Epidermal melanocyte (primary cell): ENCODE measurements around the gene PBX4.

ENCODE experiments used
- DNase-seq: peaks from one replicate; pipeline ENCODE4 v3.0.0; 2011; ENCODE audit warnings: low spot score; ENCODE audit not compliant: insufficient read length

Gene PBX4

DNA sequence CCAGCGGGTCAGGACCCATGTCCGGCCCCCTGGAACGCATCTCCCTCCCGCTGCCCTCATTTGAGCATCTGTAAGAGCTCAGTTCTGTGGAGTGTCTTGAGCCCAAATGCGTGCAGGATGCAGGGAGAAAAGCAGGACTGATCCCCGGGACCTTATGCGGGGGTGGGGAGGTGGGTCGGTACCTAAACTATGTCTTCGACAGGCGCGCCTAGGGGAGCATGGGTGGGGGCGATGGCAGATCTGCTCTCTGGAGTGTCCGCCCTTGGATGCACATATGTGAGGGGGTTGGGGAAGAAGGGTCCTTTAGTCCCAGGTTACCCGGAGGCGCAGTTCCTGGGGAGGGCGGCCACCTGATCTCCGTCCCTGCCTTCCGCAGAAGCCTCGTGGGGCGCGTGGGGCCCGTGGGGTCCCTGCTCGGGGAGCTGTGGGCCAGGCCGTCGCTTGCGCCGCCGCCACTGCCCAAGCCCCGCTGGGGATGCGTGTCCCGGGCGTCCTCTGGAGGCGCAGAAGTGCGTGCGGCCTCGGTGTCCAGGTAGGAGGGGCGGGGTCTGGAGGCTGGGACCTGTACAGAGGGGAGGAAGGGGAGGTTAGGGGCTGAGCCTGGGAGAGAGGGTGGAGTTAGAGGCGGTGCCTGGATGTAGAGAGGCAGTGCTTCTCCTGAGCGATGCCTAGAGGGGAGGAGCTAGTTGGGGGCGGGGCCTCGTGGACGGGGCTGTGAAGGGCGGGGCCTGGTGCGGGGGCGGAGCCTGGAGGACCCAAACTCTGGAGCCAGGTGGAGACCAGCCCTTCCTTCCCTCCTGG is 77.6 kb downstream of the PBX4 start:
- no peak for DNase-seq

DNA sequence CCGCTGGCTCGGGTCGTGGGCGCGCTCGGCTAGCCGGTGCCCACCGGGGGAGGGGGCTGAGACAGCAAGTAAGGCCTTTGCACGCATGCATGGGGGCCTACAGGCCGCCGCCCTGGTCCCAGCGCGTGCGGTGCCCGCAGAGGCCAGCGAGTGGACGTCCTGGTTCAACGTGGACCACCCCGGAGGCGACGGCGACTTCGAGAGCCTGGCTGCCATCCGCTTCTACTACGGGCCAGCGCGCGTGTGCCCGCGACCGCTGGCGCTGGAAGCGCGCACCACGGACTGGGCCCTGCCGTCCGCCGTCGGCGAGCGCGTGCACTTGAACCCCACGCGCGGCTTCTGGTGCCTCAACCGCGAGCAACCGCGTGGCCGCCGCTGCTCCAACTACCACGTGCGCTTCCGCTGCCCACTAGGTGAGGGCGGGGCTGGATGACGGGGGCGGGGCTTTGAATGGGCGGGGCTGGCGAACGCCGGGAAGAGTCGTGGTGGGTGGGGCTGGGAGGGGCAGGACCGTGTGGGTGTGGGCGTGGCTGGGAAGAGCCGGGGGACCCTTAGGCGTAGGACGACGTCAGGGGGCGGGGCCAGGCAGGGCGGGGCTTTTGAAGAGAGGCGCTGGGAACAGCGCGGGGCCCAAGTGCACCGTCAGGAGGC is 78.3 kb downstream of the PBX4 start:
- no peak for DNase-seq

DNA sequence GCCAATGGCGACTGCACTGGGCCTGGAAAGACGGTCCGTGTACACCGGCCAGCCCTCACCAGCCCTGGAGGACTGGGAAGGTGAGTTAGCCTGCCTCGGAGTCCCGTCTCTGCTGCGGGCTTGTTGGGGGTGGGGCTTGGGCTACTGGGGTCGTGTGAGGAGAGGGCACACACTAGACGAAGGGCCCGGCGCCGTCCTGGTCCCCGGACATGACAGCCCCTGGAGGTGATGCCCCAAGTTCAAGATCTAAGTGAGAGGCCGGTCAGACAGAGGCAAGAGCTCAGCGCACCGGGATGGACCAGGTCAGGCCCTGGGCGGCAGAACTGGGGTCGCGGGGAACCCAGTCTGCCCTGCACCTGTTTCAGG is 78.8 kb downstream of the PBX4 start:
- no peak for DNase-seq

DNA sequence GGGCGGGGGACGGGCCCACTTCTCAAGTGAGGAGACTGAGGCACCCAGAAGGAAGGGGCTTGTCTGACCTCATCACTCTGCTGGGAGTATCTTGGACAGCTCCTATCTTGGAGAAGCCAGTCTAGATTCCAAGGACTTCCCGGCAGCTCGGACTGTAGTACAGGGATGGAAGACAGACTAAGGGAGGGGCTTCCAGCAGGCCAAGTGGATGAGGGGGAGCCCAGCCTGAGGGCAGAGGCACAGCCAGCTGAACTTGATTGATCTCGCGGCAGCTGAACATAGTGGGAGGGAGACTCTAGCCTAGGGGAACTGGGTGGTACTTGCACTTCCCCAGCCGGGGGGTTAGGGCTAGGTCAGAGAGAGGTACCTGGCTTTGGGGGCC is 79.7 kb downstream of the PBX4 start:
- DNase-seq = no peak

DNA sequence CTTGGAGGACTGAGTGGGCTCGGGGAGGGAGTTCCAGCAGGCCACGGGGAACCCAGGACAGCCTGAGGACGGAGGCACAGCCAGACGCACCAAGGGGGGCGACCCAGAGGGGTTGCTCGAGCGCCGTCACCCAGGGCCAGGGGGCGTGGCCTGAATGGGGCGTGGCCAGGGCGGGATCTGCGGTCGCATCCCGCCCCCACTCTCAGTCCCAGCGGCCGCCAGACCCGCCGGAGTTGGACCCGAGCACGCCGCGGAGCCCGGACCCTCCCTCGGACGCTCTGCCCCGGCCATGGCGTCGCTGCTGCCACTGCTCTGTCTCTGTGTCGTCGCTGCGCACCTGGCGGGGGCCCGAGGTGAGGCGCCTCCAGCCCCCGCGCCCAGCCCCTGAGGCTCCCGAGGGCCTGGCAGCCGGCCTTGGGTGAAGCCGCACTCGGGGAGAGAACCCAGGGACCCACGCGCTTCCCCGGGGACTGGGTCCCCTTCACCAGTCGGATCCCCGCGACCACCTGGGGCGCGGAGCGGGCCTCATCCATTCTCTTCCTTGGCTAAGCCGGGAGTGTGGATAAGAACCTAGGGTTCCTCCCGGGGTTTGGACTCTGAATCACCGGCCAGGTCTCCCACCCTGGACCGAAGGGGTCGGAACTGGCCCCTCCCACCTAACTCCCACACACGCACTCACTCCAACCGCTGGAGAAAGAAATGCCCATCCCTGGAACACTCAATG is 80.3 kb downstream of the PBX4 start, which contains the start of gene CILP2:
Gene CILP2 (plus strand): TSS at position 205 of the 724 bp plus-strand sequence. CDS start 85 bp downstream, at position 290.
- DNase-seq = no peak

DNA sequence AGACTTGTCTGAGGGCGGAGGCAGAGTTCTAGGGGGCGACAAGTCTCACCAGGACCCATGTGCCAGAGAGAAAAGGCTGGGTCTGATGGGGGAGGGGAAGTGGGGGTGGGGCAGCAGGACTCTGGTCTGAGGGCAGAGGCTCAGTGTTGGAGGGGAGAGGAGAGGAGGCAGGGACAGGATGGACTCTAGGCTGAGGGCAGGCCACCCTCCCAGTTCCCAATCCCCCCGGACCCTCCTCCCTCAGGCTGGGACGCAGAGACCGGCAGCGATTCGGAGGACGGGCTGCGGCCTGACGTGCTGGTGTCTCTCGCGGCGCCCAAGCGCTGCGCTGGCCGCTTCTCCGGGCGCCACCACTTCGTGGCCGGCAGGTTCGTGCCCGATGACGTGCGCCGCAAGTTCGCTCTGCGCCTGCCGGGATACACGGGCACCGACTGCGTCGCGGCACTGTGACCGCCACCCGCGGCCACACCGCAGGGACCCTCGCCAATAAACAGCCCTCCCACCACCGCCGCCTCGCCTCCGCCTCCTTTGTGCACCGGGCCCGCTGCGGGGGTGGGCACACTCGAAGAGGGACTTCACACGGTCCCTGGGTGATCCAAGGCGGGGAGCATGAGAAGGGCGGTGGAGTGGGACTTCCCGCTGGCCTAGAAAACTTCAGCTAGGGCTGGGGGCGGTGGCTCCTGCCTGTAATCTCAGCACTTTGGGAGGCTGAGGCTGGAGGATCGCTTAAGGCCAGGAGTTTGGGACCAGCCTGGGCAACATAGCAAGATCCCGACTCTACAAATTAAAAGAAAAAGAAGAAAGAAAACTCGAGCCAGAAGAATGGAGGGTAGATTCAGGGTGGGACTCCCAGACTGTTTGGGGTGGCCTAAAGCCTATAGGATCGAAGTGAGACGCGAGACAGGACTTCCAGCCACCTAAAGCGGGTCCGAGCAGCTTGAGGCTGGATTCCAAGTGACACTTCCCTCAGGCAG is 81.1 kb downstream of the PBX4 start:
- no peak for DNase-seq

DNA sequence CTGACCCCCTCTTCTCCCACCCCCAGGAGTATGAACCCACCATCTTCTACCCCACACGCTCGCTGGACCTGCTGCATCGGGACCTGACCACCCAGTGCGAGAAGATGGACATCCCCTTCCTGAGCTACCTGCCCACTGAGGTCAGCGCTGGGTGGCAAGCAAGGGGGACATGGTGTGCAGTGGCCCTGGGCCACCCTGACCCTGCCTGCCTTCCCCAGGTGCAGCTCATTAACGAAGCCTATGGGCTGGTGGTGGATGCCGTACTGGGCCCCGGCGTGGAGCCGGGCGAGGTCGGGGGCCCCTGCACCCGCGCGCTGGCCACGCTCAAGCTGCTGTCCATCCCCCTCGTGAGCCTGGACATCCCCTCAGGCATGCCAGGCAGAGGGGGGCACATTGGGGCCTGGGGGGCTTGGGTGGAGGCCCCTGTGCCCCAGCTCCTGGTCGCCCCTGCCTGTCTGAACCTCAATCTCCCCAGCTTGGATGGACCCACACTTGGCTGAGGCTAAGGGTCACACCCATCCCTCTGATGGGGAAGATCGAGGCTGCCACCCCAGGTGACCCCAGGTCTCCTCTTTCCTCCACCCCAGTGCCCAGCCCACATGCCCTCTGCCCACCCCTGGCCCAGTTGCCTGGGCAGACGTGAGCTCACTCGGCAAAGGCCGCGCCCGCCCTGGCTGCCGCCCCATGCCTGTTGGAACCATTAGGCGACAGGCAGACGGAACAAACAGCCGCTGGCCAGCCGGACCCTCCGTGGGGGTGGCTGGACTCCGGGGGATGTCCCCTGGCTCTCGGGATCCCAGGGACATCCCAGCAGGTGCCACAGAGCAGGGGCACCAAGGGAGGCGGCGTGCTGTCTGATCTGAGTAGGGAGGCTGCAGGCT is 82.9 kb downstream of the PBX4 start:
- DNase-seq = no peak

DNA sequence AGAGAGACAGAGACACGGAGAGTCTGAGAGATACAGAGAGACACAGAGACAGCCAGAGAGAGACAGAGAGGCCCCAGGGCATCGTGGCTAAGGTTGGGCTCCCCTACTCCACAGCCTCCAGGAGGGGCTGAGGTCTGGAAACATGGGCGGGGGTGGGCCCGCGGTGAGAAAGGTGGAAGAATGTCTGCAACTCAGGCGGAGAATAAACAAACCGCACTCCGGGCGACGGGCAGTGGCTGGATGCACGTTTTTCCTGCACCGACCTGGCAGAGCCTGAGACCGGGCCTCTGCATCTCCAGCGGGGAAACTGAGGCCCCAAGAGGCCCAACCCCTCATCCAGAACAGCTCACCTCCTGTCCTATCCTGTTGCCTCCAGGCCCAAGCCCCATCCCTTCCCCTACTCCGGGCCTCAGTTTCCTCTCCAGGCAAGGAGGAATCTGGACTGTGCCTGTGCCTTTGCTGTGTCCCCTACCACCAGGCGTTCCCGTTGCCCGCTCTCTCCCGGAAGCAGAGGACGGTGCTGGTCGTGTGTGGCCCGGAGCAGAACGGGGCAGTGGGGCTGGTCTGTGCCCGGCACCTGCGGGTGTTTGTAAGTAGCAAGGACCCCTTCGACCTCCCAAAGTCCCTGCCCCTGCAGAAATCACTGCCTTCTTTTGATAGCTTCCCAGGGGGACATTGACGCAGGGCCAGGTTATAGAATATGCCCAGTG is 83.8 kb downstream of the PBX4 start:
- DNase-seq = no peak

DNA sequence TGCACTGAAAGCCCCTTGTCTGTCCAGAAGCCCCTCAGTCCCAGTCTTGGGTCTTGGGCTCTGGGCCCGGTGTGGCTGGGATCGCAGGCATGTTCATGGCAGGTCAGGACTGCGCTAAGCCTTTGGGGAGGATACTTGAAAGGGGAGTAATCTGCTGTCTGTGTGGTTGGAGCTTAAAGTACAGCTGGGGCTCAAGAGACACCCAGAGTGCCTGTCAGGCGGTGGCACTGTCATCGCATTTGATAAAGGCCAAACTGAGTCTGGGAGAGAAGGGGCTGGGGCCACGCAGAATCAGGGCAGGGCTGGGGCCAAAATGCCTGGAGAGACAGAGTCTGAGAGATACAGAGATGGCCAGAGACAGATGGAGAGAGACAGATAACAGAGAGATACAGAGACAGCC is 84.6 kb downstream of the PBX4 start:
- DNase-seq = no peak

DNA sequence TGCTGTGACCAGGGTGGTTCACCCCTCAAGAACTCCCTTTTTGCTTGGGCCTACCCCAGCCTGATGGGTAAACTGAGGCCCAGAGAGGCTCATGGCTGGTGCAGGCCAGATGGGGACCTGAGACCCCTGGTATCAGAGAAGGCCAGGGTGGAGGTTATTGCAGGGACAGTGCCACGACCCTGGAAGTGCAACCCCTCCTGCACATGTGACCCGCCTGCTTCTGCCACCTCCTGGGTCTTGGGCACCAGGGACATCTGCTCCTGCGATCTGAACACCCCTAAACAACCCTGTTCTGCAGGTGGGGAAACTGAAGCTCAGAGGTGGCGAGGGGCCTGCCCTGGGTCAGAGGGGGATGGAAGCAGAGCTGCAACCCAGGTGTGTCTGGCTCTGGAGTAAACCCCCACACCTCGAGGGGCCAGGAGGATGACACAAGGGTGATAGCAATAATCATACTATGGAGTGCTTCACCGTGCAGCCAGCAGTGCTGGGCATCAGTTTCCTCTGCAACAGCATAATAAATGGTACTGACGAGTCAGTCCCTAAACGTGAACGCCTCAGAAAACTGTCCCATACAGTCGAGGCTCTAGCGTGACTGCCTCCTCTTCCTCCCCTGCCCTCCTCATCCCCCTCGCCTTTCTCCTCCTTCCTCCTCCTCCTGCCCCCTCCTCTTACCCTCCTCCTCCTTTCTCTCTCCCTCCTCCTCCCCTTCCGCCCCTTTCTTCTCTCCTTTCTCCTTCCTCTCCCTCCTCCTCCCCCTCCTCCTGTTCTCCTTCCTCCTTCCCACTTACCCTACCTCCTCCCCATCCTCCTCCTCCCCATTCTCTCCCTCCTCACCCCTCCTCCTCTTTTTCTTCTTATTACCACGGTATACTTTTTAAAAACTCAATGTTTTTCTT is 85.4 kb downstream of the PBX4 start:
- no peak for DNase-seq

DNA sequence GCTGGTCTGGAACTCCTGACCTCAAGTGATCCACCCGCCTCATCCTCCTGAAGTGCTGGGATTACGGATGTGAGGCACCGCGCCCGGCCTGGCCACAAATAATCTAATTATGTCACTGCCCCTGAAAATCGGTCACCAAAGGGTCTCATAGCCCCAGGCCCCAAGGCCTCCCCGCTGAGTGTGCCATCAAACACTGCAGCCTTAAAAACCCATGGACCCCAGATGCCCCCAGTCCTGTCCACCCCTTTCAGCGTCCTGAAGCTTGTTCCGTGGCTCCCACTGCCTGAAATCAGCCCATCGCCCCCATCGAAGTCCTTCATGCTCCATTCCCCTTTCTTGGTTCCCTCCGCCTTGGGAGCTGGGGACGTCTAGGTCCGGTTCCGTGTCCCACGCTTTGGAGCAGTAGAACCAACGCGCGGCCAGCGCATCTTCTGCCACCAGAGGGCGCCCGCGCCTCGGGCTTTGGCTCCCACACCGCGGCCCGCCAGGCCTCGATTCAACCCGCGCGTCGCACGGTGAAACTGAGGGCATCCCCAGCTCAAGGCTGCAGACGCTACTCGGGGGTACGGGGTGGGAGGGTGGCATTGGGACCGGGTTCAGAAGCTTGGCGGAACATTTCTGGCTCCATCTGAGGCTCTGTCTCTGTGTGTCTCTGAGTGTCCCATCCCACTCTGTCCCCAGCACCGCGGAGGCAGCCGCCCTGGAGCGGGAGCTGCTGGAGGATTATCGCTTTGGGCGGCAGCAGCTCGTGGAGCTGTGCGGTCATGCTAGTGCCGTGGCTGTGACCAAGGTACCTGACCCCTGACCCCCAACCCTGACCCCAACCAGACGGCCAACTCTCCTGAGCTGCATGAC is 86.3 kb downstream of the PBX4 start:
- peak; percentile 90 for DNase-seq

DNA sequence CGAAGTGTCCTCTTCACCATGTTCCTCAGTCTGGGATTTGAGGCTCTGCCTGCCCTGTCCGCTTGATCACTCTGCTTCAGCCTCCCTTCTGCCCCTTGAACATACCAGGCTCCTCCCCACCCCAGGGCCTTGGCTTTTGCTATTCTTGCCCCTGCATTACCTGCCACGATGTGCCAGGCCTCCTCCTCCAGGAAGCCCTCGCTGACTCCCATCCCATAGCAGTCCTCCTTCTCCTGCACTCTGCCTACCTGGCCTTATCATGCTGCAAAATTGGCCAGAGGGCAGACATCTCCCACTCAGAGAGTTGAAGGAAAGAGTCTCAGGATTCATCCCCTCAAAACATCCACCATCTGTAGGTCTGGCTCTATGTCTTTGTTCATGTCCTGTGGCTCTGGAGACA is 87.6 kb downstream of the PBX4 start:
- no peak for DNase-seq

DNA sequence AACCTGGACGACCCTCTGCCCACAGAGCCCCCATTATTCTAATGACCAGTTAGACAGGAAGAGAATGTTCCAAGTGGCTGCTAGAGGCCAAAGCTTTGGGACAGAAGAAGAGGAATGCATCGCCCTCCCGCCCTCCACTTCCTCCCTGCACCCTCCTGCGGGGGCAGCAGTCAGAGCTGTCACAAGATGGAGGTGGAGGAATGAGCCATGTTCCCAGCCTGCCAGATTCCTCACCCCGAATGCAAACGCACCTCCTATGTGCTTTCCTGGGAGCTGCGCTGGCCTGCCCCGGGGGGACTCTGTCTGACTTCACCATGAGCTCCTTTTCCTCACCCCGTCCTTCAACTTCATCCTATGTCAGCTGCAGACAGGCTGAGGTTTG is 88.1 kb downstream of the PBX4 start:
- no peak for DNase-seq

DNA sequence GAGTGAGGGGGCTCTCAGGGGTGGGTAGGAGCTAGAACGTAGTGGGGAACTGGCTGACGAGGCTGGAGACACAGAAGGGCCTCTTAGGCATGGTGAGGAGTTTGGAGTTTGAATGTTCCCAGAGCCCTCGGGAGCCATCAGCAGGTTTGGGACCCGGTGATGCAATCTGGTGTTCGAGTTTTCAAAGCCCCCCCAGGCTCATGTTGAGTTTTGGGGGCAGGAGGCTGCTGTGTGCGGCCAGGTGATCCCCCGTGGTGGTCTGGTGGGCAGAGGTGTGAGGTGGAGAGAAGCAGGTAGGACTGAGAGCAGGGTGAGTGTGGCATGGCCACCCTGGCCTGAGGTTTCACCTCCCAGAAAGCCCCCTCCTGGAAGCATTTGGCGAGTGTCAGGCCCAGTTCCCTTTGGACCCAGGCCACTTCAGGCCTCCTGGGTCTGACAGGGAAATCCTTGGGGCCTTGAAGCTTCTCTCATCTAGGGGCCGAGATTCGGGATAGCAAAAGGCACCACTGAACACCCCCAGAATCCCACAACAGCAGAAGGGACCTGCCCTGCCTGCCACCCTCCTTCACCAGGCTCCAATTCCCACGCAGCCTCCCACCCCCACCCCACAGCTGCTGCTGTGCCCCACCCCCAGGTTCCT is 88.6 kb downstream of the PBX4 start:
- no peak for DNase-seq

DNA sequence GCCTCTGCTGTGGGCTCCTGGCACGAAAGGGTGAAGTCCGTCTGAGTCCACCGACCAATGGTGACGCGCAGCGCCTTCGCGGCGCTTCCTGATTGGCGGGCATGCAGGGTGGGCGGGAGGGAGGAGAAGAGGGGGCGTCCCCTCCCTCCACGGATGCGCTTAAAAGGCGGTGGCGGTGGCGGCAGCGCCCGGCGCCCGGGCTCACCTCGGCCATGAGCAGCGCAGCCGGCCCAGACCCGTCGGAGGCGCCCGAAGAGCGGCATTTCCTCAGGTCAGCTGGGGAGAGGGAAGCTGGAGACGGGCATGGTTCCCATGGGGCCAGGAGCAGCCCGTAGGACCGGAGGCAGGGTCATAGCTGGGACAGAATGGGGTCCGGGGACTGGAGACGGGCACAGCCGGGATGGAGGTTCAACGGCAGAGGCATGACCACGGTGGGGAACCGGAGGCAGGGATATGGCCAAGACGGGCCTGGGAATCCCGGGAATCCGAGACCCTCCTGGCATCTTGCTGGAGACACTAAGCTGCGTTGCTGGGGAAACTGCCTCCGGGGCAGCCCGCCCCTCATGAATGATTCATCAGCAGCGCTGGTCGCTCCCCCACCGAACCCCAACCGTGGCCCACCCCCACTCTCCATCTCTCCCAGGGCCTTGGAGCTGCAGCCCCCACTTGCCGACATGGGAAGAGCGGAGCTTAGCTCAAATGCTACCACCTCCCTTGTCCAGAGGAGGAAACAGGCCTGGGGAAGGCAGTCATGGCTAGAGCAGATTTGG is 89.6 kb downstream of the PBX4 start, which contains the start of gene YJEFN3:
Gene YJEFN3 (plus strand): TSS at position 191 of the 770 bp plus-strand sequence. CDS start 22 bp downstream, at position 213.
- DNase-seq = no peak
